Measurements from ENCODE around the gene TAS2R20.

- TF ChIP-seq POLR2AphosphoS5 (IDR thresholded peaks at IDR 0.05; ENCODE audit: low read depth, low read length): no peak
- TF ChIP-seq ASH2L (IDR thresholded peaks at IDR 0.05; ENCODE audit: insufficient read length, low read depth, low read length): no peak
- TF ChIP-seq HMG20A (CRISPR knock-in tag; IDR thresholded peaks at IDR 0.05; ENCODE audit: borderline replicate concordance): no peak
- TF ChIP-seq RFX5 (IDR thresholded peaks at IDR 0.05; ENCODE audit: low read depth, low read length): no peak
- no peak for TF ChIP-seq ZNF569 (CRISPR knock-in tag; IDR thresholded peaks at IDR 0.05; ENCODE audit: borderline replicate concordance)
- no peak for TF ChIP-seq CTCF (CRISPR knock-in tag; IDR thresholded peaks at IDR 0.05)
- no peak for TF ChIP-seq MAFG (CRISPR knock-in tag; IDR thresholded peaks at IDR 0.05)
- TF ChIP-seq SMARCC2 (IDR thresholded peaks at IDR 0.05): no peak
- TF ChIP-seq CBX2 (IDR thresholded peaks at IDR 0.05; ENCODE audit: low read depth, low read length): no peak
- TF ChIP-seq CBX2 (CRISPR knock-in tag; IDR thresholded peaks at IDR 0.05; ENCODE audit: low read depth): no peak
- TF ChIP-seq, protein P1, sequence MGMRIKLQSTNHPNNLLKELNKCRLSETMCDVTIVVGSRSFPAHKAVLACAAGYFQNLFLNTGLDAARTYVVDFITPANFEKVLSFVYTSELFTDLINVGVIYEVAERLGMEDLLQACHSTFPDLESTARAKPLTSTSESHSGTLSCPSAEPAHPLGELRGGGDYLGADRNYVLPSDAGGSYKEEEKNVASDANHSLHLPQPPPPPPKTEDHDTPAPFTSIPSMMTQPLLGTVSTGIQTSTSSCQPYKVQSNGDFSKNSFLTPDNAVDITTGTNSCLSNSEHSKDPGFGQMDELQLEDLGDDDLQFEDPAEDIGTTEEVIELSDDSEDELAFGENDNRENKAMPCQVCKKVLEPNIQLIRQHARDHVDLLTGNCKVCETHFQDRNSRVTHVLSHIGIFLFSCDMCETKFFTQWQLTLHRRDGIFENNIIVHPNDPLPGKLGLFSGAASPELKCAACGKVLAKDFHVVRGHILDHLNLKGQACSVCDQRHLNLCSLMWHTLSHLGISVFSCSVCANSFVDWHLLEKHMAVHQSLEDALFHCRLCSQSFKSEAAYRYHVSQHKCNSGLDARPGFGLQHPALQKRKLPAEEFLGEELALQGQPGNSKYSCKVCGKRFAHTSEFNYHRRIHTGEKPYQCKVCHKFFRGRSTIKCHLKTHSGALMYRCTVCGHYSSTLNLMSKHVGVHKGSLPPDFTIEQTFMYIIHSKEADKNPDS (CRISPR knock-in tag; IDR thresholded peaks at IDR 0.05): no peak
- no peak for TF ChIP-seq HDAC2 (CRISPR knock-in tag; IDR thresholded peaks at IDR 0.05)
- TF ChIP-seq RAD21 (CRISPR knock-in tag; IDR thresholded peaks at IDR 0.05): no peak
- no peak for TF ChIP-seq REL (CRISPR knock-in tag; conservative IDR thresholded peaks at IDR 0.05)
Observed at GRCh38 chr12:10967409-10967808, 30.7 kb downstream of the TAS2R20 start.

All from HepG2 (cell line).